Epithelial cell of esophagus (primary cell): ENCODE results near the gene ARSJ.
"Not testable (repeated sequence)": the region's sequence is repeated elsewhere in the genome, so short reads cannot be mapped to it uniquely, and the experiment has no call there.

Experiments
- DNase-seq: peaks from one replicate; pipeline ENCODE4 v3.0.0; 2010; ENCODE audit warnings: low read depth
- H3K4me3 ChIP-seq: 2 replicates; pipeline ENCODE4 v1.5.1; 2011; ENCODE audit warnings: mild to moderate bottlenecking, low read length, control low read depth
- TF ChIP-seq, protein P1 (sequence below): IDR thresholded peaks from 2 replicates; pipeline ENCODE4 v1.5.1; 2011; ENCODE audit warnings: low read depth, mild to moderate bottlenecking, low read length, control low read depth, inconsistent platforms; ENCODE audit not compliant: insufficient read depth; ENCODE audit errors: missing control alignments

The ARSJ gene

DNA sequence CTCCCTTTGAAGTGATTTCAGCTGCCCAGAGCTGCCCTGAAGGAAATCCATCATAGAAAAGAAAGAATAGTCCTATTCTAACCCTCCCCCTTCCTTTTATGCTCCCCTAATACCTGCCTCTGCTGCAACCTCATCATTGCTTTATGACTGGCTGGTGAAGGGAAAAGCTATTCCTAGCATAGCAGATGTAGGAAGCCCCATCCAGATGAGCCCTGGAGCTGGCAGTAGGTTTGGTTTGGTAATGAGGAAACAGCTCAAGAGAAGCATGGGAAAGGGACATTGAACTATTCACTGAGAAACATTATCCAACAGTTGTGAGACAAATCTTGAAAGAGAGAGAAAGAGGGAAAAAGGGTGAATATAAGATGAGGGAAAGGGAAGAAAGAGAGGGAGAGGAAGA, 29.2 kb downstream of the ARSJ start:
- DNase-seq: no peak
- TF ChIP-seq, protein P1, sequence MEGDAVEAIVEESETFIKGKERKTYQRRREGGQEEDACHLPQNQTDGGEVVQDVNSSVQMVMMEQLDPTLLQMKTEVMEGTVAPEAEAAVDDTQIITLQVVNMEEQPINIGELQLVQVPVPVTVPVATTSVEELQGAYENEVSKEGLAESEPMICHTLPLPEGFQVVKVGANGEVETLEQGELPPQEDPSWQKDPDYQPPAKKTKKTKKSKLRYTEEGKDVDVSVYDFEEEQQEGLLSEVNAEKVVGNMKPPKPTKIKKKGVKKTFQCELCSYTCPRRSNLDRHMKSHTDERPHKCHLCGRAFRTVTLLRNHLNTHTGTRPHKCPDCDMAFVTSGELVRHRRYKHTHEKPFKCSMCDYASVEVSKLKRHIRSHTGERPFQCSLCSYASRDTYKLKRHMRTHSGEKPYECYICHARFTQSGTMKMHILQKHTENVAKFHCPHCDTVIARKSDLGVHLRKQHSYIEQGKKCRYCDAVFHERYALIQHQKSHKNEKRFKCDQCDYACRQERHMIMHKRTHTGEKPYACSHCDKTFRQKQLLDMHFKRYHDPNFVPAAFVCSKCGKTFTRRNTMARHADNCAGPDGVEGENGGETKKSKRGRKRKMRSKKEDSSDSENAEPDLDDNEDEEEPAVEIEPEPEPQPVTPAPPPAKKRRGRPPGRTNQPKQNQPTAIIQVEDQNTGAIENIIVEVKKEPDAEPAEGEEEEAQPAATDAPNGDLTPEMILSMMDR: no peak
- no peak overlapping the region for H3K4me3 ChIP-seq

- H3K4me3 ChIP-seq: no peak overlapping the region
- no peak for DNase-seq
- TF ChIP-seq, protein P1: no peak
Measured at GRCh38 chr4:113947484-113947883, 32.0 kb downstream of the ARSJ start.

- H3K4me3 ChIP-seq: no peak overlapping the region
- TF ChIP-seq, protein P1: no peak
- DNase-seq: no peak
Measured at GRCh38 chr4:113945906-113946305, 33.5 kb downstream of the ARSJ start.

DNA sequence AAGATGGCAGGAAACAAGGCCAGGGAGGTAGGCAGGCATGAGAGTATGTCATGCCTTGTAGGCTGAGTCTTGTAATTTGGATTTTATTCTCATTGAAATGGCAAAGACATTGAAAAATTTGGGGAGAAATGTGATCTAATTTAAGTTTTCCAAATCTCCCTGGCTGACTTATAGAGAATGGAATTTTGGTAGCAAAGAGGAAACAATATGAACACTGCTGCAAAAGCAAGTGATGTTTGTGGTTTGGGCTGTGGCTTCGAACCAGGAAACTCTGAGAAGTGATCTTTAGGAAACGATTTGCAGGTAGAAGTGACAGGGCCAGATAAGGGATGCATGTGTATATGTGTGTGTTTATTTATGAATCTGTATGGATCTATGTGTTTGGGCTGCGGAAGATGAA, 35.6 kb downstream of the ARSJ start:
- H3K4me3 ChIP-seq: no peak overlapping the region
- DNase-seq: no peak
- TF ChIP-seq, protein P1: no peak

DNA sequence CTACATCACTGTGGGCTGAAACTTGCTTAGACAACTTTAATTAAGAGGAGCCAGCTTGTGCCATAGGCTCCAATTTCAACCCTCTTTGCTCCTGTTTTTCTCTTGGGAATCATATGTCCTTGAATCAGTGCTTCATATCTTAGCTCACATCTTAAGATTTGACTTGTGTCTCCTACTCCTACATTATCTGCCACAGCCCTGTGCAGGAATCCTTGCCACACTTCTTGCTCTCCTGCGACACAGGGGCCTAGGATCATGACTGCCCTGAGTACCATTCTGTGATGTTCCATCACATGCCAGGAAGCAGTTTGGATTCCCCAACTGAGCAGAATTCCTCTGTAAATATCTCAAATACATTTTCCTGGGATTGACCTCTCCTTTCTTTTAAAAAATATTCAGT, 36.4 kb downstream of the ARSJ start:
- H3K4me3 ChIP-seq: no peak overlapping the region
- DNase-seq: no peak
- TF ChIP-seq, protein P1: no peak

GRCh38 chr4:113941836-113942235, 37.6 kb downstream of the ARSJ start:
- no peak for DNase-seq
- H3K4me3 ChIP-seq: no peak overlapping the region
- TF ChIP-seq, protein P1: no peak

DNA sequence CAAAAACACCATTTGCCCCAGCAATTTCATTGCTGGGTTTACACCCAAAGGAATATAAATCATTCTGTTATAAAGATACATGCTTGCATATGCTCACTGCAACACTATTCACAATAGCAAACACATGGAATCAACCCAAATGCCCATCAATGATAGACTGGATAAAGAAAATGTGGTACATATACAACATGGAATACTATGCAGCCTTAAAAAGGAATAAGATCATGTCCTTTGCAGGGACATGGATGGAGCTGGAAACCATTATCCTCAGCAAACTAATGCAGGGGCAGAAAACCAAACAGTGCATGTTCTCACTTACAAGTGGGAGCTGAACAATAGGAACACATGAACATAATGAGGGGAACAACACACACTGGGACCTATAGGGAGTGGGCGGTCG, 39.3 kb downstream of the ARSJ start:
- H3K4me3 ChIP-seq, DNase-seq: not testable (repeated sequence)

GRCh38 chr4:113935190-113935589, 44.3 kb downstream of the ARSJ start:
- no peak overlapping the region for H3K4me3 ChIP-seq
- DNase-seq: peak; percentile 51
- TF ChIP-seq, protein P1: no peak

DNA sequence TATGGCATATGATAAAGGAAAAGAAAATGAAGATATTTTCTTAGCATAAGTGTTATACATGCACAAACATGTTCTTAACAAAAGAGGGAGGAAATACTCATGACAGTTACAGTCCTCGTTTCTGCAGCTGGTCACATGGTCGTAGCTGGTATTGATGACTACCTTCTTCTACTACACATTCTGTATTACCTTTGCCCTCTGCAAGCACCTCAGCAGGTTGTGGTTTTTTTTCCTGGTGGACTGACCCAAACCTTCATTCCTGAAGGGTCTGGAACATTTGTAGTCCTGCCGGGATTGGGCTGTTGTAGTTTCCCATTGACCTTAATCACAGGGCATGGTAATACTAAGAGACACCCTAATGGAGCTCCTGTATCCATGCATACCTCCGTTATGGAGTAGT, 54.7 kb downstream of the ARSJ start:
- peak; percentile 33 for DNase-seq
- H3K4me3 ChIP-seq: not testable (repeated sequence)
